Measurements from ENCODE around the gene ARL2BP.
"Not testable (repeated sequence)": the region's sequence is repeated elsewhere in the genome, so short reads cannot be mapped to it uniquely, and the experiment has no call there.

Gene ARL2BP

DNA sequence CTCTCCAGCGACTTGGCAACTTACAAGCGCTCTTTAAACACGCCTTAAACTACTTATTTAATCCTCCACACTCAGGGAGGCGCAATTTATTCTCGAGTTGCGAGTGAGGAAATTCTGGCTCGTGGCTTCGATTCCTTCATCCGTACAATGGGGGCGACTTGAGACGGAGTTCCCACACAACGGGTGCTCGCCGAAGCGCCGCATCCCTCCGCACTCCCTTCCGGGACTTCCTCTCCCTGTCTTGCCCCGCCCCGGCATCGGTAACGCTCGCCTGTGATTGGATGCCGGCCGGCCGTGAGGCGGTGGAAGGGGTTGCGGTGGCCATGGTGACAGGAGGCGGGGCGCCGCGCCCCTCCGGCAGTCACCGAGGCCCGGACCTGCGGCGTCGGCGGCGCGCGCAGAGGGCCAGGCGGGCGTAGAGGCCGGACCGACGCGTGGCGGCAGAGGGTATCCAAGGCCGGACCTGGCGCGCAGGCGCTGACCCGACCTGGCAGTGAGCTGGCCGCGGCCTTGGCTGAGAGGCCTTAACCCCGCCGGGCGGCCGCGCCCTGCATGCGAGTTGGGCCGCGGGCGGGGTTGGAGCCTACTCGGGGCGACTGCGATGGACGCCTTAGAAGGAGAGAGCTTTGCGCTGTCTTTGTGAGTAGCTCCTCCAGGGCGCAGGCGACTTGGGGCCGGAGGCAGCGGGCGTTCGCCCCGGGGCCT, at the start of gene ARL2BP:
Gene ARL2BP, plus strand, starts transcription at position 493 of the 705 bp plus-strand sequence. Its CDS starts 109 bp downstream, at position 602.
- DNase-seq (ENCODE audit: low spot score) = peak; percentile 99

DNA sequence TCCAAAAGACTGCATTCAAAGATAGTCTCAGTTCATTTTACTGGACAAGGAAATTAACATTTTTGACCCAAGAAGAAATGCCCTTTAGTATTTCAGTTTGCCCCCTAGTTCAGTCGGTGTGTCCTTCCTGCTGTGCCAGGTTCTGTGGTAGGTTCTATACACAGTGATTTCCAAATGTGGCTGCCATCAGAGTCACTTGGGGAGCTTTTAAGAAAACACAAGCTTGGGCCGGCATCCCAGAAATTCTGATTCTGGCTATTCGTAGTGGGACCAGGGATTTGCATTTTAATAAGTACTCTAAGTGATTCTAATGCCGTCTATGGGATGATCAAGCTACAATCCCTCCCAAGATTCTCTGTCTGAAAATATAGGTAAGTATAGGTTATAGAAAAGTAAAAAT, 48.8 kb upstream of the ARL2BP start:
- no peak for DNase-seq (ENCODE audit: low spot score)

DNA sequence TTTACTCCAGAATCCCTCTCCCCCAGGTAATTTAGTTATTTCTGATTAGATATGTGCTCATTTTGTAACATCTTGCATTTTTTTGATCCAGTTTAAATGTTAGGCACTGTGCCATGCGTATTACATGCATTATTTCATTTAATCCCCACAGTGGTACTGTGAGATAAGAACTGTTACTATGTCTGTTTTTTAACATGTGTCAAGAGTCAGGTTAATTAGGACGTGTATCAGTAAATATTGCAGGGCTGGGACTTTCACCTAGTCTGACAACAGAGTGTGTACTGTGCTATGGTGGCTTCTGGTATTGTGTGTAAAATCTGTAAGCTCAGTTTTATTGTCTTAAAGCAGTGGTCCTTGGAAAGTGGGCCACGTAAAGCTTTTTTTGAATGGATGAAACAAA, 48.3 kb upstream of the ARL2BP start:
- no peak for DNase-seq (ENCODE audit: low spot score)

DNA sequence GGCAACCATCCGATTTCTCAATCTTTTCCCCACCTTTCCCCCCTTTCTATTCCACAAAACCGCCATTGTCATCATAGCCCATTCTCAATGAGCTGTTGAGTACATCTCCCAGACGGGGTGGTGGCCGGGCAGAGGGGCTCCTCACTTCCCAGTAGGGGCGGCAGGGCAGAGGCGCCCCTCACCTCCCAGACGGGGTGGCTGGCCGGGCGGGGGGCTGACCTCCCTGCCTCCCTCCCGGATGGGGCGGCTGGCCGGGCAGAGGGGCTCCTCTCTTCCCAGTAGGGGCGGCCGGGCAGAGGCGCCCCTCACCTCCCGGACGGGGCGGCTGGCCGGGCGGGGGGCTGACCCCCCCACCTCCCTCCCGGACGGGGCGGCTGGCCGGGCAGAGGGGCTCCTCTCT, 44.7 kb upstream of the ARL2BP start:
- DNase-seq (ENCODE audit: low spot score) = not testable (repeated sequence)

DNA sequence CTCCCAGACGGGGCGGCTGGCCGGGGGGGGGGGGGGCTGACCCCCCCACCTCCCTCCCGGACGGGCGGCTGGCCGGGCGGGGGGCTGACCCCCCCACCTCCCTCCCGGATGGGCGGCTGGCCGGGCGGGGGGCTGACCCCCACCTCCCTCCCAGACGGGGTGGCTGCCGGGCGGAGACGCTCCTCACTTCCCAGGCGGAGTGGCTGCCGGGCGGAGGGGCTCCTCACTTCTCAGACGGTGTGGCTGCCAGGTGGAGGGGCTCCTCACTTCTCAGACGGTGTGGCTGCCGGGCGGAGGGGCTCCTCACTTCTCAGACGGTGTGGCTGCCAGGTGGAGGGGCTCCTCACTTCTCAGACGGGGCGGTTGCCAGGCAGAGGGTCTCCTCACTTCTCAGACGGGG, 44.1 kb upstream of the ARL2BP start:
- not testable (repeated sequence) for DNase-seq (ENCODE audit: low spot score)

- no peak for DNase-seq (ENCODE audit: low spot score)
These were observed 42.8 kb upstream of the ARL2BP start for GRCh38 chr16:57202095-57202886.

DNA sequence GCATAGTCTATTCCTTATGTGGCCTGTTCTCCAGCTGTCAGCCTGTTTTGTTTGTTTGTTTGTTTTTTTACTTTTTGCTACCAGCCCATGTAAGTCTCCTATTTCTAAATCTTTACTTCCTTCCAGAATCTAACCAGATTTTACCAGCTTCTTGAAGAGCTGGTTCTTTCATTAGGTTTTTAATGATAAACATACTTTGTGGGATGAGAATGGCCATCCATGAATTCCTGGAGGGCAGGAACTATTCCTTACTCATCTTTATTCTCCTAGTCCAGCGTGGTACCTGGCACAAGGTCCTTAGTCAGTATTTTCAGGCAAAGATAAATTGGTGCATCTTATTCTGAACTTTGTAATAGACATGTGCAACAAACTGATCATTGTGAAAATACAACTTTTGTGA, 41.6 kb upstream of the ARL2BP start:
- no peak for DNase-seq (ENCODE audit: low spot score)

- no peak for DNase-seq (ENCODE audit: low spot score)
These were observed 40.4 kb upstream of the ARL2BP start for GRCh38 chr16:57204675-57205074.

GRCh38 chr16:57208926-57209325, 36.1 kb upstream of the ARL2BP start:
- no peak for DNase-seq (ENCODE audit: low spot score)

GRCh38 chr16:57209780-57210179, 35.3 kb upstream of the ARL2BP start:
- DNase-seq (ENCODE audit: low spot score) = no peak

- DNase-seq (ENCODE audit: low spot score) = no peak
These were observed 31.6 kb upstream of the ARL2BP start for GRCh38 chr16:57213462-57213861.

DNA sequence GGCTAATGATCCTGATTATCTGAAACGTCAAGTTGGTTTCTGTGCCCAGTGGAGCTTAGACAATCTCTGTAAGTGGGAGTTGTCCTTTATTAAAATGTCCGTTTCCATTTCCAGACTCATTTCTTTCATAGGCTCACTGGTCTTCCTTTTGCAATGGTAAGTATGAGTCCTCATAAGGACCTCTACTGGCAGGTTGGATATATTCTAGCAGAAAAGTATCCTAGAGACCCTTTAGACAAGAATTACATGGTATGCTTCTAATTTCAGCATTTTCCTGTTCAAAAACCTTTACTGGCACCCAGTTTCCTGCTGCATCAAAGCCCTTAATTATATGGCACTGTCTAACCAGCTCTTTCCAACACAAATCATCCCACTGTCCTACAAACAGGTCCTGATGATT, 28.1 kb upstream of the ARL2BP start:
- no peak for DNase-seq (ENCODE audit: low spot score)

- no peak for DNase-seq (ENCODE audit: low spot score)
These were observed 22.0 kb upstream of the ARL2BP start for GRCh38 chr16:57223057-57223456.

GRCh38 chr16:57224651-57225335, 20.3 kb upstream of the ARL2BP start:
- no peak for DNase-seq (ENCODE audit: low spot score)

DNA sequence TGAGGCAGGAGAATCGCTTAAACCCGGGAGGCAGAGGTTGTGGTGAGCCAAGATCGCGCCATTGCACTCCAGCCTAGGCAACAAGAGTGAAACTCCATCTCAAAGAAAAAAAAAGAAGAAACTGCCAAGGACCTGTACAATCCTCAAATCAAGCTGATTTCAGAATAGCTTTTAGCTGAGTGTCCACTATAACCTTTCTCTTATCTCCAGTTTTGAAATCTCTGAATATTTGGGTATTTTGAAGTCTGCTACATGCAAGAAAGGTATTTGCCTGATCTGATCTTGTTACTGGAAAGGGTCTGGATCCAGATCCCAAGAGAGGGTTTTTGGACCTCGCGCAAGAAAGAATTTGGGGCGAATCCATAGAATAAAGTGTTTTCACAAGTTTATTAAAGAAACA, 19.1 kb upstream of the ARL2BP start:
- no peak for DNase-seq (ENCODE audit: low spot score)

- no peak for DNase-seq (ENCODE audit: low spot score)
These were observed 18.1 kb upstream of the ARL2BP start for GRCh38 chr16:57226701-57227621.

- no peak for DNase-seq (ENCODE audit: low spot score)
These were observed 16.0 kb upstream of the ARL2BP start for GRCh38 chr16:57229079-57229478.

DNA sequence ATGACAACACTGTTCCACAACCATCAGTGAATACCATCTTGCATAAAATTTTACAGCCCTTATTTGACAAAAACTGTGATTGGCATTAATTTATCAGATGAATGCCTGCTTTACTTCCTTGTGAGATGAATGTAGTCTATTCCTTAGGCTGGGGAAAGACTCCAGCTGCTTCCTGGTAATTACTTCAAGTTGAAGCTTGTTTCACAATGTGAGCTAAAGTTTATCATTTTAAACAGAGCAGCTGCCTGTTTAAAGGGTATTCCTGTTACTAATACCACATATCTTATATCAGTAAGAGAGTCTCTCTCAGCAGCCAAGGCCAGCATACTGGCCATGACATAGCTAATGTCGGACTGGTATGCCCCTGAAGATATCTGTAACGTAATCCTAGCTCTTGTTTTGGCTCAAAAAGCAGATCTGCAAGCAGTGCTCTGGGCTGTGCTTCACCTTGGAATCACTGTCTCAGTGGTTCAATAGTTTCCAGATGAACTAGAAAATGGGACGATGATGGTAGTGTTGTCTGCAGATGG, 13.2 kb upstream of the ARL2BP start:
- no peak for DNase-seq (ENCODE audit: low spot score)

DNA sequence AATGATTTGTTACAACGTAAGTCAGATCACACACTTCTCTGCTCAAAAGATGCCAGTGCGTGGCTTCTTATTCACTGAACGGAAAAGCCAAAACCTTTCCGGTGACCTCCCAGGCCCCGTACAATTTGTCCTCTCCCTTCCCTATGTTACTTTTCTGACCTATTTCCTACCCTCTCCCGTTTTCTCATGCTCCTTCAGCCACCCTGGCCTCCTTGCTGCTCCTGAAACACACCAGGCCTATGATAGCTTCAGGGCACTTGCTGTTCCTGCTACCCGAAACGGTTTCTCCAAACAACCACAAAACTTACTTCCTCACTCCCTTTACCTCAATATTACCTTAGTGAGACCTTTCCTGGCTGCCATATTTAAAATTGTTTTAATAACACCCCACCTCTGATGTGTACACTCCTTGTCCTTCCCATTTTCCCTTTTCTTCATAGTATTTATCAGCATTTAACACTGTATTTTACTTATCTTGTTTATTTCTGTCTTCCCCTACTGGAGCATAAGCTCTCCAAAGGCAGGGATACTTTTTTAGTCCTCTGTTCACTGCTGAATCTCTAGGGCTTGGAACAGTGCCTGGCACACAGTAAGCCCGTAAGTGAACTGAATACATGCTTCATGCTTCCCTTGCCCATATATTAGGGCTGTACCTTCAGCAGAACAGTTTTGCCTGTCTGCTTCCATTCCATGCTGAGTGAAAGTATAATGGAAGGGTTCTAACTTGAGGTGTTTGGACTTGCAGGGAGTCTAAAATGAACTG, 10.9 kb upstream of the ARL2BP start:
- DNase-seq (ENCODE audit: low spot score) = no peak

GRCh38 chr16:57234707-57235092, 10.4 kb upstream of the ARL2BP start:
- no peak for DNase-seq (ENCODE audit: low spot score)
